Astrocyte (in vitro differentiated cells and primary cell): ENCODE results near the gene RIN1. TPM values are rescaled to one million over a fixed set of nuclear protein-coding genes. Genes with fewer than 3 reads are reported as not detected.
"Not testable (repeated sequence)": the region's sequence is repeated elsewhere in the genome, so short reads cannot be mapped to it uniquely, and the experiment has no call there.

Experiments
- DNase-seq: peaks from one replicate; pipeline ENCODE4 v3.0.0-alpha.2; 2010; ENCODE audit warnings: low read depth
- FAIRE-seq: peaks from 2 replicates; lab custom pipeline; 2011; peaks lifted over from hg19 to GRCh38; lab: Jason Lieb, UNC
- H2AFZ ChIP-seq: 2 replicates; pipeline ENCODE4 v1.6.0; 2012; ENCODE audit warnings: low read depth, low read length, inconsistent platforms
- H3K27ac ChIP-seq: 2 replicates; pipeline ENCODE4 v1.5.1; 2011; ENCODE audit warnings: low read depth, low read length, inconsistent platforms
- H3K27me3 ChIP-seq: 2 replicates; pipeline ENCODE4 v1.6.0; 2011; ENCODE audit warnings: low read length, inconsistent platforms; ENCODE audit not compliant: insufficient read depth
- H3K36me3 ChIP-seq: 2 replicates; pipeline ENCODE4 v1.5.1; 2011; ENCODE audit warnings: low read length, inconsistent platforms; ENCODE audit not compliant: insufficient read depth
- H3K4me1 ChIP-seq: 2 replicates; pipeline ENCODE4 v1.5.1; 2011; ENCODE audit warnings: low read length, inconsistent platforms; ENCODE audit not compliant: insufficient read depth
- H3K4me2 ChIP-seq: 2 replicates; pipeline ENCODE4 v1.6.0; 2012; ENCODE audit warnings: low read length, inconsistent platforms
- H3K4me3 ChIP-seq: 2 replicates; pipeline ENCODE4 v1.5.1; 2011; ENCODE audit warnings: low read depth, mild to moderate bottlenecking, low read length, inconsistent platforms; ENCODE audit not compliant: insufficient read depth
- H3K79me2 ChIP-seq: 2 replicates; pipeline ENCODE4 v1.6.0; 2012; ENCODE audit warnings: mild to moderate bottlenecking, low read length, inconsistent platforms; ENCODE audit not compliant: insufficient read depth
- H3K9ac ChIP-seq: 2 replicates; pipeline ENCODE4 v1.6.0; 2012; ENCODE audit warnings: mild to moderate bottlenecking, low read length, inconsistent platforms
- H3K9me3 ChIP-seq: 2 replicates; pipeline ENCODE4 v1.5.1; 2012; ENCODE audit warnings: low read depth, mild to moderate bottlenecking, low read length, inconsistent platforms; ENCODE audit not compliant: insufficient read depth
- H4K20me1 ChIP-seq: 2 replicates; pipeline ENCODE4 v1.6.0; 2012; ENCODE audit warnings: low read length, inconsistent platforms; ENCODE audit not compliant: insufficient read depth
- H3K27ac Mint-ChIP-seq: one replicate; pipeline ENCODE4 v1.8.0; 2021; ENCODE audit warnings: mild to moderate bottlenecking, mixed read lengths; ENCODE audit not compliant: unreplicated experiment
- H3K27me3 Mint-ChIP-seq: one replicate; pipeline ENCODE4 v1.8.0; 2021; ENCODE audit warnings: low read depth, mixed read lengths; ENCODE audit not compliant: unreplicated experiment
- H3K36me3 Mint-ChIP-seq: one replicate; pipeline ENCODE4 v1.8.0; 2021; ENCODE audit warnings: low read depth, mixed read lengths; ENCODE audit not compliant: unreplicated experiment
- H3K4me1 Mint-ChIP-seq: one replicate; pipeline ENCODE4 v1.8.0; 2021; ENCODE audit warnings: low read depth, mixed read lengths; ENCODE audit not compliant: unreplicated experiment
- H3K4me3 Mint-ChIP-seq: one replicate; pipeline ENCODE4 v1.8.0; 2021; ENCODE audit warnings: mild to moderate bottlenecking, moderate library complexity, mixed read lengths; ENCODE audit not compliant: unreplicated experiment
- H3K9me3 Mint-ChIP-seq: one replicate; pipeline ENCODE4 v1.8.0; 2021; ENCODE audit warnings: mild to moderate bottlenecking, mixed read lengths; ENCODE audit not compliant: unreplicated experiment
- CTCF ChIP-seq: IDR thresholded peaks from 2 replicates; pipeline ENCODE4 v1.5.1; 2011; ENCODE audit warnings: low read depth, mild to moderate bottlenecking, inconsistent platforms, low read length, moderate library complexity; ENCODE audit not compliant: insufficient read depth
- EZH2 ChIP-seq: IDR thresholded peaks from 2 replicates; pipeline ENCODE4 v1.6.1; 2012; ENCODE audit warnings: mild to moderate bottlenecking, low read length, inconsistent platforms; ENCODE audit not compliant: insufficient read depth
- total RNA-seq: library from RNA; stranded (reverse); gene quantifications from 2 replicates; pipeline ENCODE4 v1.2.1, GENCODE V29; 2021

RIN1 gene
- total RNA-seq, 1 donor from 2014 or later = 12.0 TPM

- Histone ChIP-seq H3K4me1 (no peaks in the 10 kb centered on the region), H3K27ac (no peak overlapping the region), H3K9ac (no peak overlapping the region), H2AFZ (no peak overlapping the region), H3K4me3 (no peak overlapping the region), H4K20me1 (no peaks in the 10 kb centered on the region), H3K79me2 (no peaks in the 10 kb centered on the region), H3K27me3 (no peaks in the 10 kb centered on the region), H3K9me3 (no peaks in the 10 kb centered on the region), H3K4me2 (no peak overlapping the region), H3K36me3 (no peaks in the 10 kb centered on the region)
- H3K4me3 Mint-ChIP-seq = no peak overlapping the region
- H3K36me3 Mint-ChIP-seq = peaks cover 3% of the 10 kb centered on the region
- TF ChIP-seq EZH2 (no peak), CTCF (no peak)
- no peaks in the 10 kb centered on the region for H3K9me3 Mint-ChIP-seq
- H3K27ac Mint-ChIP-seq = no peak overlapping the region
- H3K27me3 Mint-ChIP-seq = no peaks in the 10 kb centered on the region
- peaks cover 5% of the 10 kb centered on the region for H3K4me1 Mint-ChIP-seq
- FAIRE-seq (no peak), DNase-seq (no peak)
Measured at GRCh38 chr11:66359662-66360087, 23.4 kb upstream of the RIN1 start.

GRCh38 chr11:66350560-66351235 is 14.5 kb upstream of the RIN1 start:
- H3K79me2 ChIP-seq, H3K4me3 ChIP-seq, H2AFZ ChIP-seq, H3K27ac Mint-ChIP-seq, H3K27ac ChIP-seq, H3K36me3 ChIP-seq, H4K20me1 ChIP-seq, FAIRE-seq, DNase-seq, H3K36me3 Mint-ChIP-seq, H3K27me3 ChIP-seq, H3K4me1 Mint-ChIP-seq, H3K9me3 Mint-ChIP-seq, H3K4me3 Mint-ChIP-seq, H3K9ac ChIP-seq, H3K9me3 ChIP-seq, H3K27me3 Mint-ChIP-seq, H3K4me2 ChIP-seq: not testable (repeated sequence)
- peaks cover 18% of the 10 kb centered on the region for H3K4me1 ChIP-seq

DNA sequence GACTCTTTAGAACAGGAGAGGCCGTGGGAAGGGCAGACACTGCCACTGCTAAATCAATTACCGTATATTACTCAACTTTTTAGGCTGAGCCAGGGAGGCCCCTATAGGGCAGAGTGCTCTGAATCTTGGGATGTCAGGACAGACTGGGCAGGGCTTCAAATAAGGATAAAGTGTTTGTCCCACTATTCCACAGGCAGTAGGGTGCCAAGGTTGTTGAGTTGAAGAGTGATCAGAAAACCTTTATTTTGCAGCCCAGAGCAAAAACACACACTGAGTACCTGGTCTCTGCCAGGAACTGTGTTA is 12.8 kb upstream of the RIN1 start:
- Mint-ChIP-seq H3K9me3 (peaks cover 1% of the 10 kb centered on the region), H3K4me1 (peaks cover 11% of the 10 kb centered on the region), H3K27ac (no peak overlapping the region), H3K36me3 (peaks cover 1% of the 10 kb centered on the region), H3K4me3 (no peak overlapping the region), H3K27me3 (no peaks in the 10 kb centered on the region)
- H3K4me2 ChIP-seq = no peak overlapping the region
- no peaks in the 10 kb centered on the region for H3K36me3 ChIP-seq
- no peak overlapping the region for H3K9ac ChIP-seq
- H3K79me2 ChIP-seq = peaks cover 14% of the 10 kb centered on the region
- H4K20me1 ChIP-seq = peaks cover 6% of the 10 kb centered on the region
- H3K27me3 ChIP-seq = no peaks in the 10 kb centered on the region
- no peak overlapping the region for H3K4me3 ChIP-seq
- TF ChIP-seq EZH2 (no peak), CTCF (no peak)
- peaks cover 28% of the 10 kb centered on the region for H3K4me1 ChIP-seq
- DNase-seq (no peak), FAIRE-seq (no peak)
- no peak overlapping the region for H2AFZ ChIP-seq
- H3K9me3 ChIP-seq = no peaks in the 10 kb centered on the region
- no peak overlapping the region for H3K27ac ChIP-seq
